Endodermal cell (in vitro differentiated cells): ENCODE results near the gene CFAP61. TPM values are rescaled to one million over a fixed set of nuclear protein-coding genes. Genes with fewer than 3 reads are reported as not detected.

ENCODE experiments used
- DNase-seq: peaks from one replicate; pipeline ENCODE4 v3.0.0-alpha.2; 2017
- H3K27ac ChIP-seq: 2 replicates; pipeline ENCODE4 v1.5.1; 2013; ENCODE audit warnings: mild to moderate bottlenecking, low read depth, low read length, moderate library complexity
- H3K27me3 ChIP-seq: 2 replicates; pipeline ENCODE4 v1.6.1; 2013; ENCODE audit warnings: mild to moderate bottlenecking, low read length, moderate library complexity; ENCODE audit not compliant: insufficient read depth, control insufficient read depth, poor library complexity, severe bottlenecking
- H3K36me3 ChIP-seq: 2 replicates; pipeline ENCODE4 v1.7.0; 2013; ENCODE audit warnings: mild to moderate bottlenecking, low read length, moderate library complexity; ENCODE audit not compliant: control insufficient read depth, insufficient read depth
- H3K4me1 ChIP-seq: one replicate; pipeline ENCODE4 v1.7.0; 2013; ENCODE audit warnings: low read length; ENCODE audit not compliant: control insufficient read depth, insufficient read depth
- H3K4me3 ChIP-seq: 2 replicates; pipeline ENCODE4 v1.5.1; 2013; ENCODE audit warnings: mild to moderate bottlenecking, low read length, moderate library complexity
- H3K9ac ChIP-seq: 2 replicates; pipeline ENCODE4 v1.6.1; 2013; ENCODE audit warnings: mild to moderate bottlenecking, low read length, moderate library complexity; ENCODE audit not compliant: poor library complexity, severe bottlenecking; ENCODE audit errors: extremely low read depth
- H3K9me3 ChIP-seq: 2 replicates; pipeline ENCODE4 v1.6.1; 2013; ENCODE audit warnings: mild to moderate bottlenecking, low read length, moderate library complexity; ENCODE audit not compliant: control insufficient read depth
- H3K27ac Mint-ChIP-seq: 2 replicates; pipeline ENCODE4 v1.8.0; 2020; ENCODE audit warnings: mixed read lengths
- H3K27me3 Mint-ChIP-seq: 2 replicates; pipeline ENCODE4 v1.8.0; 2021; ENCODE audit warnings: mild to moderate bottlenecking, mixed read lengths; ENCODE audit not compliant: insufficient read depth
- H3K36me3 Mint-ChIP-seq: 2 replicates; pipeline ENCODE4 v1.8.0; 2020; ENCODE audit warnings: low read depth, mixed read lengths
- H3K4me1 Mint-ChIP-seq: 2 replicates; pipeline ENCODE4 v1.8.0; 2020; ENCODE audit warnings: mixed read lengths
- H3K4me3 Mint-ChIP-seq: 2 replicates; pipeline ENCODE4 v1.8.0; 2020; ENCODE audit warnings: mild to moderate bottlenecking, moderate library complexity, mixed read lengths
- H3K9me3 Mint-ChIP-seq: 2 replicates; pipeline ENCODE4 v1.8.0; 2020; ENCODE audit warnings: mild to moderate bottlenecking, mixed read lengths
- CTCF ChIP-seq: fragments of 200-600 bp; sonication (generic); conservative IDR thresholded peaks from 2 replicates; pipeline ENCODE4 v1.5.0; 2021; ENCODE audit warnings: antibody characterized with exemption, mild to moderate bottlenecking
- WGBS, 2 experiments: methylation state at CpG; one replicate each; pipeline versions ENCODE4 v1.1.5 to v1.1.7; 2013; ENCODE audit warnings: missing lambda C conversion rate in 2 of 2, mixed read lengths in 1 of 2; ENCODE audit not compliant: insufficient coverage in 1 of 2, insufficient read length in 1 of 2; 5-methylcytosine and 5-hydroxymethylcytosine counted together
- total RNA-seq, 2 donors: library from RNA; stranded (reverse); fragmentation: NEBNext Ultra II Directional in 1 of 2; extraction: Animal tissue kit (Norgen Biotek cat#: 25700) in 1 of 2; gene quantifications; 2 replicates in 1 of 2; 3 replicates in 1 of 2; pipeline ENCODE4 v1.2.1, GENCODE V29; 2021

CFAP61 gene
- total RNA-seq, 2 donors from 2014 or later, result 0.64 to 0.73 TPM

- WGBS, 2 experiments, result 87 to 88% methylated on average over 10 to 29 of the region's 29 CpGs
- Histone ChIP-seq H3K9ac (no peak overlapping the region), H3K27me3 (no peaks in the 10 kb centered on the region), H3K4me3 (no peak overlapping the region), H3K9me3 (no peaks in the 10 kb centered on the region), H3K27ac (peak overlapping the region; percentile 81), H3K4me1 (no peaks in the 10 kb centered on the region), H3K36me3 (no peaks in the 10 kb centered on the region)
- no peaks in the 10 kb centered on the region for H3K4me1 Mint-ChIP-seq
- no peak overlapping the region for H3K4me3 Mint-ChIP-seq
- no peak for TF ChIP-seq CTCF
- H3K27ac Mint-ChIP-seq, result no peak overlapping the region
- peaks cover 5% of the 10 kb centered on the region for H3K36me3 Mint-ChIP-seq
- no peak for DNase-seq
- H3K27me3 Mint-ChIP-seq, result no peaks in the 10 kb centered on the region
- H3K9me3 Mint-ChIP-seq, result no peaks in the 10 kb centered on the region
Observed at GRCh38 chr20:20395903-20396568, 343.7 kb downstream of the CFAP61 start.

- Histone ChIP-seq H3K27me3 (no peaks in the 10 kb centered on the region), H3K27ac (peak overlapping the region; percentile 81), H3K9me3 (no peaks in the 10 kb centered on the region), H3K36me3 (no peaks in the 10 kb centered on the region), H3K9ac (no peak overlapping the region), H3K4me1 (no peaks in the 10 kb centered on the region), H3K4me3 (no peak overlapping the region)
- Mint-ChIP-seq H3K4me3 (no peak overlapping the region), H3K4me1 (no peaks in the 10 kb centered on the region), H3K27me3 (no peaks in the 10 kb centered on the region), H3K27ac (no peak overlapping the region), H3K9me3 (no peaks in the 10 kb centered on the region), H3K36me3 (peaks cover 5% of the 10 kb centered on the region)
- TF ChIP-seq CTCF, result no peak
- DNase-seq, result no peak
- 95 to 97% methylated on average over 3 of the region's 3 CpGs for WGBS, 2 experiments
Observed at GRCh38 chr20:20396794-20397193, 344.5 kb downstream of the CFAP61 start.

DNA sequence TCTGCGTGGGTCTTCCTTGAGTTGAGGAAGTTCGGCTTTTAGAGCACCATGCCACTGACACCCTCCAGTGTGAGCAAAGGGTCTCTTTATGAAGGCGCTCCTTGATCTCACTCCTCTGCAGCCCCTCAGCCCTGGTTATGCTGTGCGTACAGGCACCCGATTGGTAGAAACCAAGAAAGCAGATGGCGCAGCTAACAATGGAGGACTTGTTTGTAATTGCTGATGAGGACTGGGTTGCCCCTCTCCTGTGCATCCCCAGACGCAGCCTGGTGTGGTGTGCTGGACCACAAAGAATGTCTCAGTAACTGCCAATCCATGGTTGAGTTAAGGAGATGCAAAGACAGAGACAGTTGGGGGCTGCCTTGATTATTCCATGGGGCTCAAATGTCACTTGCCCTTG is 345.8 kb downstream of the CFAP61 start:
- no peak for DNase-seq
- no peak overlapping the region for H3K4me3 ChIP-seq
- H3K27me3 ChIP-seq, result no peaks in the 10 kb centered on the region
- no peaks in the 10 kb centered on the region for H3K27me3 Mint-ChIP-seq
- H3K9ac ChIP-seq, result no peak overlapping the region
- H3K4me1 ChIP-seq, result no peaks in the 10 kb centered on the region
- no peaks in the 10 kb centered on the region for H3K36me3 ChIP-seq
- H3K4me3 Mint-ChIP-seq, result no peak overlapping the region
- peaks cover under 1% of the 10 kb centered on the region for H3K36me3 Mint-ChIP-seq
- TF ChIP-seq CTCF, result no peak
- H3K27ac Mint-ChIP-seq, result no peak overlapping the region
- H3K4me1 Mint-ChIP-seq, result no peaks in the 10 kb centered on the region
- peak overlapping the region; percentile 73 for H3K27ac ChIP-seq
- H3K9me3 Mint-ChIP-seq, result no peaks in the 10 kb centered on the region
- H3K9me3 ChIP-seq, result no peaks in the 10 kb centered on the region
- 96 to 100% methylated on average over 4 to 7 of the region's 7 CpGs for WGBS, 2 experiments
